Caki2 (cell line): ENCODE data around the gene PDE10A. TPM values are rescaled to one million over a fixed set of nuclear protein-coding genes. Genes with fewer than 3 reads are reported as not detected.

Experiments
- DNase-seq: peaks from one replicate; pipeline ENCODE4 v3.0.0-alpha.2; 2015; ENCODE audit warnings: low read depth
- in situ Hi-C: cut with HindIII; loops from 2 replicates; pipeline ENCODE4 v1.10.0; 2016; ENCODE audit warnings: low sequenced_read_pairs, low pct_unique_long_range_greater_than_20kb, mixed read lengths
- total RNA-seq: library from RNA; depleted of rRNA; stranded (reverse); fragments of >200 nt; shearing (Covaris generic); gene quantifications from 2 replicates; pipeline ENCODE4 v1.2.3, GENCODE V29; 2014; ENCODE audit warnings: low replicate concordance

Gene PDE10A
- total RNA-seq, 1 experiment from 2014 or later: 4.6 TPM

- in situ Hi-C loops: no loop called here
- DNase-seq: no peak
Observed at GRCh38 chr6:165301372-165302246, 361.4 kb downstream of the PDE10A start.

- in situ Hi-C loops: no loop called here
- no peak for DNase-seq
Observed at GRCh38 chr6:165300422-165300936, 362.6 kb downstream of the PDE10A start.

- DNase-seq: no peak
- in situ Hi-C loops: no loop called here
Observed at GRCh38 chr6:165298875-165299274, 364.2 kb downstream of the PDE10A start.

GRCh38 chr6:165298402-165298801 lies 364.6 kb downstream of the PDE10A start:
- DNase-seq: no peak
- in situ Hi-C loops: no loop called here

- in situ Hi-C loops: no loop called here
- DNase-seq: no peak
Observed at GRCh38 chr6:165292657-165293056, 370.4 kb downstream of the PDE10A start.
